Panc1 (cell line): ENCODE measurements around the gene OCEL1. TPM values are rescaled to one million over a fixed set of nuclear protein-coding genes. Genes with fewer than 3 reads are reported as not detected.

Experiments
- ATAC-seq: fragments of 200-7000 bp; cut with Tn5 transposase; 2 replicates; pipeline ENCODE4 v1.9.1; 2020; ENCODE audit warnings: mild to moderate bottlenecking, moderate library complexity
- BruUV-seq: library from RNA; stranded (reverse); fragments of 400-500 nt; replicated peaks from 2 replicates; lab custom pipeline; 2021; lab: Mats Ljungman, UMichigan
- CTCF ChIA-PET: fragments of 300-600 bp; sonication (Branson Sonifier 250); formaldehyde crosslinking; loops from one replicate; lab custom pipeline; 2022; ENCODE audit warnings: antibody characterized with exemption; lab: Charles Lee
- POLR2A ChIA-PET: fragments of 300-600 bp; sonication (Branson Sonifier 250); formaldehyde crosslinking; loops from one replicate; lab custom pipeline; 2022; ENCODE audit warnings: antibody characterized with exemption; lab: Charles Lee
- DNase-seq: peaks from one replicate; pipeline ENCODE4 v3.0.0-alpha.2; 2010; ENCODE audit warnings: low read depth, low spot score
- H3K27ac ChIP-seq: 2 replicates; pipeline ENCODE4 v1.5.1; 2011; ENCODE audit warnings: mild to moderate bottlenecking, low read length, inconsistent platforms
- H3K27me3 ChIP-seq: fragments of 200-500 bp; sonication (Bioruptor generic); 2 replicates; pipeline ENCODE4 v1.6.0; 2014; ENCODE audit warnings: low read length, inconsistent platforms; ENCODE audit not compliant: control insufficient read depth, insufficient read depth
- H3K36me3 ChIP-seq: fragments of 200-500 bp; sonication (Bioruptor generic); 2 replicates; pipeline ENCODE4 v1.5.1; 2014; ENCODE audit warnings: inconsistent platforms, mild to moderate bottlenecking, low read length, moderate library complexity; ENCODE audit not compliant: control insufficient read depth, insufficient read depth
- H3K4me1 ChIP-seq: 2 replicates; pipeline ENCODE4 v1.5.1; 2011; ENCODE audit warnings: inconsistent platforms, mild to moderate bottlenecking, low read length, moderate library complexity; ENCODE audit not compliant: control insufficient read depth, insufficient read depth
- H3K4me3 ChIP-seq, 2 experiments: 2 replicates each; pipeline ENCODE4 v1.5.1; 2011 to 2012; ENCODE audit warnings: low read depth in 2 of 2, low read length in 2 of 2, mild to moderate bottlenecking in 2 of 2, inconsistent platforms in 1 of 2, moderate library complexity in 1 of 2
- H3K9me3 ChIP-seq: fragments of 200-500 bp; sonication (Bioruptor generic); 2 replicates; pipeline ENCODE4 v1.5.1; 2014; ENCODE audit warnings: low read depth, mild to moderate bottlenecking, inconsistent platforms, low read length, moderate library complexity; ENCODE audit not compliant: control insufficient read depth, insufficient read depth
- CTCF ChIP-seq: fragments of 450-650 bp; IDR thresholded peaks from 2 replicates; pipeline ENCODE4 v1.5.1; 2017; ENCODE audit warnings: mild to moderate bottlenecking
- POLR2AphosphoS5 ChIP-seq: IDR thresholded peaks from 2 replicates; pipeline ENCODE4 v1.6.1; 2012; ENCODE audit warnings: mild to moderate bottlenecking, low read depth, low read length, moderate library complexity
- REST ChIP-seq, 2 experiments: IDR thresholded peaks; 2 replicates each; pipeline ENCODE4 v1.6.1; 2011 to 2012; ENCODE audit warnings: low read depth in 2 of 2, control low read depth in 1 of 2, low read length in 1 of 2, mild to moderate bottlenecking in 1 of 2, moderate library complexity in 1 of 2; ENCODE audit not compliant: insufficient read depth in 1 of 2
- SIN3A ChIP-seq: IDR thresholded peaks from 2 replicates; pipeline ENCODE4 v1.6.1; 2012; ENCODE audit warnings: low read depth, mild to moderate bottlenecking, low read length, moderate library complexity, borderline replicate concordance; ENCODE audit not compliant: insufficient read depth
- TCF7L2 ChIP-seq: IDR thresholded peaks from 2 replicates; pipeline ENCODE4 v1.6.1; 2011; ENCODE audit warnings: mild to moderate bottlenecking, low read depth, low read length, inconsistent platforms
- in situ Hi-C: cut with HindIII; loops from 2 replicates; pipeline ENCODE4 v1.10.0; 2016; ENCODE audit warnings: low sequenced_read_pairs, low pct_unique_long_range_greater_than_20kb
- intact Hi-C: fragments of 100-400 bp; cut with micrococcal nuclease; formaldehyde crosslinking; loops from one replicate; pipeline ENCODE4 v1.10.0; 2022; ENCODE audit not compliant: unreplicated experiment
- total RNA-seq: library from RNA; stranded (reverse); gene quantifications from one replicate; pipeline ENCODE4 v1.2.1, GENCODE V29; 2021; ENCODE audit not compliant: unreplicated experiment

Gene OCEL1
- total RNA-seq, 1 experiment from 2014 or later, result 37.1 TPM

- ChIA-PET CTCF (no interaction called here), POLR2A (no interaction called here)
- in situ Hi-C loops (no loop called here), intact Hi-C loops (no loop called here)
- no peak for DNase-seq
- no peaks in the 10 kb centered on the region for H3K9me3 ChIP-seq
- TF ChIP-seq POLR2AphosphoS5 (no peak), TCF7L2 (no peak), SIN3A (no peak), REST (IDR thresholded peaks at IDR 0.05; ENCODE audit: insufficient read depth in 1 of 2, low read depth in 2 of 2, low read length in 1 of 2) (no peak), CTCF (no peak)
- H3K27ac ChIP-seq, result no peak overlapping the region
- no TSS peak for BruUV-seq
- H3K4me3 ChIP-seq, result no peak overlapping the region
- H3K4me1 ChIP-seq, result no peaks in the 10 kb centered on the region
- no peaks in the 10 kb centered on the region for H3K27me3 ChIP-seq
- H3K36me3 ChIP-seq, result no peaks in the 10 kb centered on the region
- no peak for ATAC-seq
Observed at GRCh38 chr19:17275441-17276175, 49.6 kb downstream of the OCEL1 start.

Other genes starting within 250 kb of the OCEL1 start
- 2.0 TPM for gene CPAMD8, start 199.4 kb upstream of the OCEL1 start, total RNA-seq
- gene HAUS8, start 150.8 kb upstream of the OCEL1 start, total RNA-seq, result 18.2 TPM
- gene MYO9B, start 150.4 kb upstream of the OCEL1 start, total RNA-seq, result 79.4 TPM
- gene USE1, start 10.9 kb upstream of the OCEL1 start, total RNA-seq, result 26.2 TPM
- gene NR2F6, start 19.7 kb downstream of the OCEL1 start, total RNA-seq, result 173 TPM
- not detected for gene USHBP1, start 38.5 kb downstream of the OCEL1 start, total RNA-seq
- gene BABAM1, start 41.2 kb downstream of the OCEL1 start, total RNA-seq, result 79.5 TPM
- gene ANKLE1, start 55.7 kb downstream of the OCEL1 start, total RNA-seq, result 1.1 TPM
- 19.6 TPM for gene ABHD8, start 77.2 kb downstream of the OCEL1 start, total RNA-seq
- gene MRPL34, start 79.6 kb downstream of the OCEL1 start, total RNA-seq, result 87.7 TPM
- gene DDA1, start 83.3 kb downstream of the OCEL1 start, total RNA-seq, result 56.0 TPM
- gene ANO8, start 108.6 kb downstream of the OCEL1 start, total RNA-seq, result 13.5 TPM
- gene GTPBP3, start 111.3 kb downstream of the OCEL1 start, total RNA-seq, result 35.3 TPM
- gene PLVAP, start 151.1 kb downstream of the OCEL1 start, total RNA-seq, result 0.08 TPM
- 0.51 TPM for gene CCDC194, start 168.0 kb downstream of the OCEL1 start, total RNA-seq
- gene BST2, start 179.4 kb downstream of the OCEL1 start, total RNA-seq, result 11.8 TPM
- 42.1 TPM for gene MVB12A, start 193.8 kb downstream of the OCEL1 start, total RNA-seq
- gene TMEM221, start 222.4 kb downstream of the OCEL1 start, total RNA-seq, result 0.39 TPM
- not detected for gene NXNL1, start 234.7 kb downstream of the OCEL1 start, total RNA-seq
- 5.4 TPM for gene SLC27A1, start 244.3 kb downstream of the OCEL1 start, total RNA-seq